Stimulated activated CD8-positive, alpha-beta memory T cell treated with anti-CD3 and anti-CD28 coated beads, Interleukin-2, amount 100 ng/mL, for 48 hours (primary cell): ENCODE data around the gene NAALADL2.
"Not testable (repeated sequence)": the region's sequence is repeated elsewhere in the genome, so short reads cannot be mapped to it uniquely, and the experiment has no call there.

Source experiments
- DNase-seq, 2 donors: peaks; one replicate each; pipeline ENCODE4 v3.0.0-alpha.2; 2020; ENCODE audit warnings: low read depth in 2 of 2

NAALADL2 gene

GRCh38 chr3:175073219-175073905 is 214.2 kb downstream of the NAALADL2 start:
- no peak for DNase-seq

- DNase-seq: no peak
Observed at GRCh38 chr3:175075269-175075668, 216.1 kb downstream of the NAALADL2 start.

GRCh38 chr3:175077216-175077615 is 218.1 kb downstream of the NAALADL2 start:
- DNase-seq: no peak

GRCh38 chr3:175082631-175083030 is 223.5 kb downstream of the NAALADL2 start:
- no peak for DNase-seq

- DNase-seq: not testable (repeated sequence)
Observed at GRCh38 chr3:175087128-175087527, 228.0 kb downstream of the NAALADL2 start.

GRCh38 chr3:175088766-175089380 is 229.7 kb downstream of the NAALADL2 start:
- no peak for DNase-seq

GRCh38 chr3:175091426-175092114 is 232.4 kb downstream of the NAALADL2 start:
- no peak for DNase-seq

- DNase-seq: no peak
Observed at GRCh38 chr3:175093748-175094147, 234.6 kb downstream of the NAALADL2 start.

GRCh38 chr3:175094344-175094743 is 235.2 kb downstream of the NAALADL2 start:
- no peak for DNase-seq

- no peak for DNase-seq
Observed at GRCh38 chr3:175098644-175099043, 239.5 kb downstream of the NAALADL2 start.

GRCh38 chr3:175102161-175102560 is 243.0 kb downstream of the NAALADL2 start:
- DNase-seq: no peak

GRCh38 chr3:175103298-175103697 is 244.2 kb downstream of the NAALADL2 start:
- DNase-seq: no peak

GRCh38 chr3:175105066-175105465 is 245.9 kb downstream of the NAALADL2 start:
- DNase-seq: no peak

GRCh38 chr3:175107231-175107630 is 248.1 kb downstream of the NAALADL2 start:
- DNase-seq: no peak

- DNase-seq: no peak
Observed at GRCh38 chr3:175107995-175108394, 248.9 kb downstream of the NAALADL2 start.

GRCh38 chr3:175108613-175109151 is 249.5 kb downstream of the NAALADL2 start:
- no peak for DNase-seq

- DNase-seq: no peak
Observed at GRCh38 chr3:175111036-175111435, 251.9 kb downstream of the NAALADL2 start.

- no peak for DNase-seq
Observed at GRCh38 chr3:175118382-175118941, 259.3 kb downstream of the NAALADL2 start.

- no peak for DNase-seq
Observed at GRCh38 chr3:175121225-175121624, 262.1 kb downstream of the NAALADL2 start.

- no peak for DNase-seq
Observed at GRCh38 chr3:175127075-175127662, 268.0 kb downstream of the NAALADL2 start.

- no peak for DNase-seq
Observed at GRCh38 chr3:175129126-175129525, 270.0 kb downstream of the NAALADL2 start.

- no peak for DNase-seq
Observed at GRCh38 chr3:175129571-175129970, 270.4 kb downstream of the NAALADL2 start.
